ENCODE measurements around the gene ZSCAN20.
A peak's percentile ranks its signal among the peaks of the same experiment; 100 is the strongest.

GRCh38 chr1:33470495-33471012, 1.9 kb upstream of the ZSCAN20 start:
- TF ChIP-seq POLR2A (IDR thresholded peaks at IDR 0.05) (no peak), CTCF (IDR thresholded peaks at IDR 0.05) (peak; percentile 59 to 82 (median 75))

Data from Peyer's patch (tissue), 4 donors.